ENCODE results near the gene MXD3. TPM values are rescaled to one million over a fixed set of nuclear protein-coding genes. Genes with fewer than 3 reads are reported as not detected.

The MXD3 gene
- total and polyA plus RNA-seq, 2 donors (not counting 1 experiment from before 2014, with no cell fraction given): 11.5 to 14.8 TPM

GRCh38 chr5:177310757-177311391 is 824 bp downstream of the MXD3 start:
- Histone ChIP-seq H3K9ac (ENCODE audit: low read length) (peak overlapping the region; percentile 72), H3K4me2 (replicated peaks; ENCODE audit: low read depth, low read length, poor library complexity, severe bottlenecking) (peak overlapping the region; percentile 99), H3K4me1 (ENCODE audit: control insufficient read depth in 2 of 2, insufficient read depth in 2 of 2, low read length in 2 of 2) (peaks cover 43 to 62% of the 10 kb centered on the region in 2 donors), H3K4me3 (ENCODE audit: control extremely low read depth in 1 of 5, extremely low read depth in 1 of 5, insufficient read depth in 1 of 5, low read depth in 2 of 5, low read length in 4 of 5) (peak overlapping the region in 4 of 5 experiments; percentile 15 to 80 (median 67)), H4K20me1 (ENCODE audit: control insufficient read depth, insufficient read depth, low read length, poor library complexity, severe bottlenecking) (peaks cover 57% of the 10 kb centered on the region), H2AFZ (ENCODE audit: insufficient read depth, low read depth, low read length, poor library complexity, severe bottlenecking) (no peak overlapping the region), H3K27ac (ENCODE audit: low read length in 2 of 2) (no peak overlapping the region), H3K79me2 (ENCODE audit: control insufficient read depth, insufficient read depth, low read length) (peaks cover 25% of the 10 kb centered on the region), H3K27me3 (replicated peaks in 1 of 4; ENCODE audit: control extremely low read depth in 1 of 4, control insufficient read depth in 3 of 4, insufficient read depth in 4 of 4, low read length in 3 of 4) (no peaks in the 10 kb centered on the region), H3K36me3 (replicated peaks in 1 of 2; ENCODE audit: control extremely low read depth in 1 of 2, control insufficient read depth in 1 of 2, extremely low read depth in 1 of 2, insufficient read depth in 2 of 2, low read length in 1 of 2) (peaks cover 2 to 17% of the 10 kb centered on the region in 2 experiments), H3K9me3 (ENCODE audit: control extremely low read depth in 1 of 3, control insufficient read depth in 2 of 3, insufficient read depth in 1 of 3, low read length in 2 of 3) (peaks cover 0 to 2% (median 0%) of the 10 kb centered on the region in 3 donors)
- peak; percentile 25 for ATAC-seq (ENCODE audit: low read depth)
- POLR2A ChIA-PET: interaction anchor here (1.2 to 1.4 kb wide), 2 partner anchors 9 to 40 kb away, joined by 3 read pairs; partner anchors contain the start of gene LMAN2
- H3K27me3 Mint-ChIP-seq: no peaks in the 10 kb centered on the region
- DNase-seq: peak; percentile 78
- peak overlapping the region; percentile 90 for H3K4me3 Mint-ChIP-seq
- no peaks in the 10 kb centered on the region for H3K9me3 Mint-ChIP-seq (ENCODE audit: insufficient read depth)
- under 1% methylated on average over 10 of the region's 20 CpGs for WGBS (ENCODE audit: insufficient coverage)
- peaks cover 51% of the 10 kb centered on the region for H3K4me1 Mint-ChIP-seq
- CTCF ChIA-PET: interaction anchor here (0.7 to 4.9 kb wide), 18 partner anchors 8 to 281 kb away, joined by 3 to 34 read pairs (median 6); partner anchors contain the start of genes LMAN2 and TMED9
- no peak for TF ChIP-seq CTCF (IDR thresholded peaks at IDR 0.05)
- TF ChIP-seq EZH2 (IDR thresholded peaks at IDR 0.05; ENCODE audit: borderline replicate concordance, insufficient read depth, low read depth, low read length, poor library complexity, severe bottlenecking): no peak
- intact Hi-C loops (cut with micrococcal nuclease): loop anchor here (10.0 kb wide), 1 partner anchor 804 kb away; the partner anchor contains the start of gene N4BP3
- peak overlapping the region; percentile 84 for H3K27ac Mint-ChIP-seq

DNA sequence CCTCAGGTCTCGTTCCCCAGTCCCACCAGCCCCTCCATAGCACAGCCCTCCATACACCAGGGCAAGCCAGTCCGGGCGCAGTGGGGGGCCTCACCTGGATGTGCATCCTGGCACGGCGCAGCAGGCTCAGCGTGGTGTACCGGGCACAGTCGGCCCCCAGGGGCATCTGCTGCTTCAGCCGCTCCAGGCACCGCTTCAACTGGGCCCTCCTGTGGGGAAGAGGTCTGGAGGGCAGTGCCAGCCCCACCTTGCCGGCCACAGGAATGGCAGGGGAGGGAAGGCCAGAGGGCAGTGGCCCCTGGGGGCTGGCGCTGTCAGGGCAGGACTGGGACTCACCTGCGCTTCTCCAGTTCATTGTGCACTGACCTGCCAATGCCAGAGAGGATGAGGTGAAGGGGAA is 1.4 kb downstream of the MXD3 start:
- ChIA-PET POLR2A (interaction anchor here (1.0 to 1.4 kb wide), 3 partner anchors 8 to 41 kb away, joined by 3 read pairs; partner anchors contain the start of gene LMAN2), CTCF (interaction anchor here (0.6 to 4.9 kb wide), 26 partner anchors 8 to 843 kb away, joined by 3 to 34 read pairs (median 5); partner anchors contain the start of genes LMAN2, NHP2 and TMED9)
- Histone ChIP-seq H2AFZ (ENCODE audit: insufficient read depth, low read depth, low read length, poor library complexity, severe bottlenecking) (no peak overlapping the region), H3K4me2 (replicated peaks; ENCODE audit: low read depth, low read length, poor library complexity, severe bottlenecking) (peak overlapping the region; percentile 99), H3K4me3 (ENCODE audit: control extremely low read depth in 1 of 5, extremely low read depth in 1 of 5, insufficient read depth in 1 of 5, low read depth in 2 of 5, low read length in 4 of 5) (peak overlapping the region in 2 of 5 experiments; percentile 15 to 80), H3K9ac (ENCODE audit: low read length) (no peak overlapping the region), H3K27ac (ENCODE audit: low read length in 2 of 2) (no peak overlapping the region), H3K9me3 (ENCODE audit: control extremely low read depth in 1 of 3, control insufficient read depth in 2 of 3, insufficient read depth in 1 of 3, low read length in 2 of 3) (peaks cover 0 to 2% (median 0%) of the 10 kb centered on the region in 3 donors), H3K4me1 (ENCODE audit: control insufficient read depth in 2 of 2, insufficient read depth in 2 of 2, low read length in 2 of 2) (peaks cover 47 to 65% of the 10 kb centered on the region in 2 donors), H3K27me3 (replicated peaks in 1 of 4; ENCODE audit: control extremely low read depth in 1 of 4, control insufficient read depth in 3 of 4, insufficient read depth in 4 of 4, low read length in 3 of 4) (no peaks in the 10 kb centered on the region), H3K79me2 (ENCODE audit: control insufficient read depth, insufficient read depth, low read length) (peaks cover 28% of the 10 kb centered on the region), H4K20me1 (ENCODE audit: control insufficient read depth, insufficient read depth, low read length, poor library complexity, severe bottlenecking) (peaks cover 63% of the 10 kb centered on the region), H3K36me3 (replicated peaks in 1 of 2; ENCODE audit: control extremely low read depth in 1 of 2, control insufficient read depth in 1 of 2, extremely low read depth in 1 of 2, insufficient read depth in 2 of 2, low read length in 1 of 2) (peaks cover 2 to 22% of the 10 kb centered on the region in 2 experiments)
- 85% methylated on average over 13 of the region's 13 CpGs for WGBS (ENCODE audit: insufficient coverage)
- no peaks in the 10 kb centered on the region for H3K9me3 Mint-ChIP-seq (ENCODE audit: insufficient read depth)
- no peak overlapping the region for H3K27ac Mint-ChIP-seq
- H3K27me3 Mint-ChIP-seq: no peaks in the 10 kb centered on the region
- TF ChIP-seq EZH2 (IDR thresholded peaks at IDR 0.05; ENCODE audit: borderline replicate concordance, insufficient read depth, low read depth, low read length, poor library complexity, severe bottlenecking): no peak
- no peak for TF ChIP-seq CTCF (IDR thresholded peaks at IDR 0.05)
- intact Hi-C loops (cut with micrococcal nuclease): loop anchor here (10.0 kb wide), 1 partner anchor 804 kb away; the partner anchor contains the start of gene N4BP3
- H3K4me1 Mint-ChIP-seq: peaks cover 56% of the 10 kb centered on the region
- ATAC-seq (ENCODE audit: low read depth) (no peak), DNase-seq (peak; percentile 35)
- peak overlapping the region; percentile 90 for H3K4me3 Mint-ChIP-seq

Data from B cell (primary cell).